Cardiac fibroblast (primary cell): ENCODE results near the gene CNTN5.

Experiments
- DNase-seq, 2 donors: peaks; one replicate each; pipeline versions ENCODE4 v3.0.0 to v3.0.0-alpha.2; 2010; ENCODE audit warnings: low read depth in 2 of 2
- H3K4me3 ChIP-seq, 2 donors: replicated peaks in 1 of 2; 1 replicate in 1 of 2; 2 replicates in 1 of 2; pipeline ENCODE4 v1.5.1; 2011; ENCODE audit warnings: low read depth in 2 of 2, low read length in 2 of 2, mild to moderate bottlenecking in 2 of 2, moderate library complexity in 1 of 2
- CTCF ChIP-seq: IDR thresholded peaks from one replicate; pipeline ENCODE4 v1.5.1; 2011; ENCODE audit warnings: low read depth, mild to moderate bottlenecking, low read length, inconsistent platforms

The CNTN5 gene

GRCh38 chr11:99718291-99718690, 697.5 kb downstream of the CNTN5 start:
- no peak overlapping the region for H3K4me3 ChIP-seq
- DNase-seq = no peak
- no peak for TF ChIP-seq CTCF

- H3K4me3 ChIP-seq = no peak overlapping the region
- DNase-seq = peak; percentile 70 to 71
- peak; percentile 49 for TF ChIP-seq CTCF
Measured at GRCh38 chr11:99739464-99740089, 718.8 kb downstream of the CNTN5 start.

GRCh38 chr11:99742501-99742900, 721.8 kb downstream of the CNTN5 start:
- no peak for TF ChIP-seq CTCF
- no peak overlapping the region for H3K4me3 ChIP-seq
- peak in 1 of 2 donors; percentile 20 for DNase-seq

GRCh38 chr11:99759787-99760186, 739.0 kb downstream of the CNTN5 start:
- no peak for TF ChIP-seq CTCF
- H3K4me3 ChIP-seq = no peak overlapping the region
- DNase-seq = no peak

GRCh38 chr11:99766811-99767210, 746.1 kb downstream of the CNTN5 start:
- TF ChIP-seq CTCF = no peak
- H3K4me3 ChIP-seq = no peak overlapping the region
- DNase-seq = peak in 1 of 2 donors; percentile 28

GRCh38 chr11:99773646-99774045, 752.9 kb downstream of the CNTN5 start:
- no peak overlapping the region for H3K4me3 ChIP-seq
- DNase-seq = peak; percentile 17 to 80
- no peak for TF ChIP-seq CTCF

GRCh38 chr11:99781074-99781473, 760.3 kb downstream of the CNTN5 start:
- DNase-seq = peak in 1 of 2 donors; percentile 30
- no peak for TF ChIP-seq CTCF
- H3K4me3 ChIP-seq = no peak overlapping the region
